GM21447 (cell line): ENCODE data around the gene CCDC92.
"Not testable (repeated sequence)": the region's sequence is repeated elsewhere in the genome, so short reads cannot be mapped to it uniquely, and the experiment has no call there.

Experiments
- ATAC-seq: cut with Tn5 transposase; IDR thresholded peaks from one replicate; pipeline ENCODE4 v1.9.1; 2021; ENCODE audit not compliant: unreplicated experiment

Gene CCDC92

DNA sequence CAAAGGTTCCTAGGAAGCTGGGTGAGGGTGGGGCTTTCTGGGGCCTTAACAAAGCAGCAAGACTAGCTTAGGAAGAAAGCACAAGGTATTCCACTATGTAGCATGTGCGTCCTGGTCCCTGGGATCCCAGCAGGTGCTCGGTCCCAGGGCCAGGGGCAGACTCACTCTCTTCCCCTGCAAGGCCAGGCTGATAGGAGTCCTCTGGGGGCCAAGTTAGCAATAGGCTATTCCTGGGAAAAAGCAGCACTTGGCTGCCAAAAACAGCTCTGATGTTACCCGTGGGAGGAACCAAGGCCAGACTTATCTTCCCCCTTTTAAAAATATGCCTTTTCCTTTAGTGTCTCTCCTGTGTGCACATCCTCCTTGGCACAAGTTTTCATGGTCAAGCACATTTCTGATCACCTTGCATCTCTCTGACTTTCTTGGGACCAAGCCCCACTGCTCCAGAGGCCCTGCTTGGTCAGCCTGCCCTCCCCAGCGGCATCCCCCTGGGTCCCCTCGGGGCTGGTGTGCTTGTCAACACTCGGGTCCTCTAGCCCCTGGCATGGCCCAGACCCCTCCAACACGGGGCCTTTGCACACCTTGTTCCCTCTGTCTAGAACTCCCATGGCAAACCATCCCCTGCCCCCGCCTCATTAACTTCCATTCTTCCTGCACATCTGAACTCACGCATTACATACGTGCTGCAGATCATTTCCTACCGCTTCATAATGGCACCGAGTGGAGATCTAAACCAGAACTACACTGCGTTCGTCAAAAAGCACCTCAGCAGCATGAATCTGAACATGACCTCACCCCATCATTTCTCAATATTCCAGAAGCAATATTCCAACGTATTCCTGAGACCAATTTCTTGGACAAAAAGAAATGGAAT, 21.9 kb downstream of the CCDC92 start:
- no peak for ATAC-seq

DNA sequence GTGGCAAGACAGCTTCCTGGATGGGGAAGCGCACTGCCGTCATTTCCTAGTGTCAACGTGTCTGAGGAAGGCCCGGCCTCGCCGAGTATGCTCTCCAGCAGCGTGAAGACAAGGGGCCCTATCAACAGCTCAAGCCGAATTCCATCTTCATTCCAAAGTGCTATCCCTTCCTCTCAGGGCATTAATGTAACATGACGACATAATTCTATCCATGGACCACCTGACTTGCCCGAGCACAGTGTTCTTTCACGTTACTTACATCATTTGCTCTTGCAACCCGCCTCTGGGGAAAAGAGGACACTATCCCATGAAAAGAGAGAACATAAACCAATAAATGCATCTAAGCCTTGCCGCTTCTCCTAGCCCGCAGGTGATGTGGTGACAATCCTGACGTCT, 22.9 kb downstream of the CCDC92 start:
- ATAC-seq, result no peak

DNA sequence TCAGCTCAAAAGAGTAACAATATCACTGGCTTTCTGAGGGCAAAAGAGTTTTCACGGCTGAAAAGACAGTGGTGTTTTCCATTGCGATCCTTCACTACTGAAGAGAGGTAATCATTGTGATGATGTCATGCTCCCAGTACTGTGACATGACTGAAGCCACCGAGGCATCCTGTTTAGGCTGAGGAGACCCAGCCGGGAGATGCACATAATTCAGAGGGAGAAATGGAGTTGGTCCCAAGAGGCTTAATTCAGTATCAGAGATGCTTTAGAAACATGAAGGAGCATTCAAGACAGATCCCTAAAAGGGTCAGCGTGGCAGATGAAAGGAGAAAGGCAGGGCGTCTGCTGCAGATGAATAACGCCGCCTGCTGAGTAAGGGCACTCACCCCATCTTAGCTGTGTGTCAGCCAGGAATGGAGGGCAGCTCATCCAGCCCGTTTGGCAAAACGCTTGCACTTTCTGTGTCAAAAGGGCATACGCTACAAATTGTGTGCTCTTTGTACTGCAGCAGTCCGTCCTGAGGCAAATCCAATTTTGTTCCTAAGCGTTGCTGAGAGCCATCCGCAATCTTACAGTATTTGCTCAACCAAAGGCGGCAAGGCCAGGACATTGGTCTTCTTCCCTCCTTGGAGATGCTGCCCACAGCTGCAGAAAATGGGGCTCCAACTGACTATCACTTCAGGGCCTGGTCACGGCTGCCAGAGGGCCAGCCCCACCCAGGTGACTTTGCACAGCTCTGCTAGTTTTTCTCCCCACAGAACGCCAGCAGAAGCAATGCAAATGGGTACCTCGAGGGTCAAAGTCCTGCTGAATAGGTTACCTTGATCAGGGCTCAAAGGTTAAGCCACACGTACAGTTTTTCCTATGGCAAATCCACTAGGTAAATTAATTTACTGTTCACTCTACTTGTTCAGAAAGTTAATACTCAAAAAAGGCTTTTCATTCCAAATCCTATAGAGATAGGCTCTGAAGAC, 23.5 kb downstream of the CCDC92 start:
- no peak for ATAC-seq

DNA sequence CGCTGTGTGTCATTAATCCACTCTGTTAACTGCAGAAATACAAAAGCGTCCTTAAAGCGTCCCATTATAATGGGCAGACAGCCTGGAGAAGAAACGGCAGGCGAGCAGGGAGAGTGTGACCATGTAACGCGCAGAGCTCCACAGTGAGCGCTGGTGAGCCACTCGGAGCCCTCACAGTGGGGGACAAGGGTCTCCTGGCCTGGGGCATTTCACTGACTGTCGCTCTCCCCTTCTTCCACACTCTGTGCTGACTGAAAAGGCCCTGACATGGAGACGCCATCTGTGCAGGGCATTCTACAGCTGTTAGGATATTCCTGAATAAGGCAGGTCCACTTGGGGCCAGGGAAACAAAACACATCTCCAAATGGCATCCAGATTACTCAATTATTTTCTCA, 24.2 kb downstream of the CCDC92 start:
- ATAC-seq, result no peak

DNA sequence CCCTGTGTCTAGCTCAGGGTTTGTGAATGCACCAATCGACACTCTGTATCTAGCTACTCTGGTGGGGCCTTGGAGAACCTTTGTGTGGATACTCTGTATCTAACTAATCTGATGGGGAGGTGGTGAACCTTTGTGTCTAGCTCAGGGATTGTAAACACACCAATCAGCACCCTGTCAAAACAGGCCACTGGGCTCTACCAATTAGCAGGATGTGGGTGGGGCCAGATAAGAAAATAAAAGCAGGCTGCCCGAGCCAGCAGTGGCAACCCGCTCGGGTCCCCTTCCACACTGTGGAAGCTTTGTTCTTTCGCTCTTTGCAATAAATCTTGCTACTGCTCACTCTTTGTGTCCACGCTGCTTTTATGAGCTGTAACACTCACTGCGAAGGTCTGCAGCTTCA, 25.1 kb downstream of the CCDC92 start:
- not testable (repeated sequence) for ATAC-seq

DNA sequence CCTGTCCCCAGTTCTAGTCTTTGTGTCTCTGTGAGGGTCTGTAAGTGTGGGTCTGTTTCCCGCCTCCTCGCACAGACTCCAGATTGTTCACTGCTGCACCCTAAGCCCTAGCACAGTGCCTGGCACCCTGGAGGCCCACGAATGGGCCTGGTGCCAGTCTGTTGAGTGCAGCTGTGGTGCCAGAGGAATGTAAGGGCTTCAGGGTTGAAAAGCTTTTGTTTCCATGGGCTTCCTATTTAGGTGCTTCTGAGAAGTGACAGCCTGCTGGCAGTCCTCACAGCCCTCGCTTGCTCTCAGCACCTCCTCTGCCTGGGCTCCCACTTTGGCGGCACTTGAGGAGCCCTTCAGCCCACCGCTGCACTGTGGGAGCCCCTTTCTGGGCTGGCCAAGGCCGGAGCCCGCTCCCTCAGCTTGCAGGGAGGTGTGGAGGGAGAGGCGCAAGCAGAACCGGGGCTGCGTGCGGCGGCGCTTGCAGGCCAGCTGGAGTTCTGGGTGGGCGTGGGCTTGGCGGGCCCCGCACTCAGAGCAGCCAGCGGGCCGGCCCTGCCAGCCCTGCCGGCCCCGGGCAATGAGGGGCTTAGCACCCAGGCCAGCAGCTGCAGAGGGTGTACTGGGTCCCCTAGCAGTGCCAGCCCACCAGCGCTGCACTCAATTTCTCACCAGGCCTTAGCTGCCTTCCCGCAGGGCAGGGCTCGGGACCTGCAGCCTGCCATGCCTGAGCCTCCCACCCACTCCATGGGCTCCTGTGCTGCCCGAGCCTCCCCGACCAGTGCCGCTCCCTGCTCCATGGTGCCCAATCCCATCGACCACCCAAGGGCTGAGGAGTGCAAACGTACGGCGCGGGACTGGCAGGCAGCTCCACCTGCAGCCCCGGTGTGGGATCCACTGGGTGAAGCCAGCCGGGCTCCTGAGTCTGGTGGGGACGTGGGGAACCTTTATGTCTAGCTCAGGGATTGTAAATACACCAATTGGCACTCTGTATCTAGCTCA, 25.8 kb downstream of the CCDC92 start:
- not testable (repeated sequence) for ATAC-seq

DNA sequence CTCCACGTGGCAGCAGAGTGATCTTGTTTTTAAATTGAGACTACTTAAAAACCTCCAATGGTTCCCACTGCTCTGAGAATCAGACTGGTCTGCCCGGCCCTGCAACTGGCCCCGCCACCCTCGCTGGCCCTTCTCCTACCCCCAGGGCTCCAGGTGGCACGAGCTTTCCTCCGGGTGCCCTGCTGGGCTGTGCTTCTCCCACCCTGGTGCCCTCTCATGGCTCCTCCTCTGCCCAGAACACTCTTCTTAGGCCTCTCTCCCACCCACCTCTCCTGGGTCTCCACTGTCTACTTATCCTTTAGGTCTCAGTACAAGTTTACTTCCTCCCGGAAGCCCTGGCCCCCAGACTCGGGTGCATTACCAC, 26.5 kb downstream of the CCDC92 start:
- ATAC-seq, result no peak

DNA sequence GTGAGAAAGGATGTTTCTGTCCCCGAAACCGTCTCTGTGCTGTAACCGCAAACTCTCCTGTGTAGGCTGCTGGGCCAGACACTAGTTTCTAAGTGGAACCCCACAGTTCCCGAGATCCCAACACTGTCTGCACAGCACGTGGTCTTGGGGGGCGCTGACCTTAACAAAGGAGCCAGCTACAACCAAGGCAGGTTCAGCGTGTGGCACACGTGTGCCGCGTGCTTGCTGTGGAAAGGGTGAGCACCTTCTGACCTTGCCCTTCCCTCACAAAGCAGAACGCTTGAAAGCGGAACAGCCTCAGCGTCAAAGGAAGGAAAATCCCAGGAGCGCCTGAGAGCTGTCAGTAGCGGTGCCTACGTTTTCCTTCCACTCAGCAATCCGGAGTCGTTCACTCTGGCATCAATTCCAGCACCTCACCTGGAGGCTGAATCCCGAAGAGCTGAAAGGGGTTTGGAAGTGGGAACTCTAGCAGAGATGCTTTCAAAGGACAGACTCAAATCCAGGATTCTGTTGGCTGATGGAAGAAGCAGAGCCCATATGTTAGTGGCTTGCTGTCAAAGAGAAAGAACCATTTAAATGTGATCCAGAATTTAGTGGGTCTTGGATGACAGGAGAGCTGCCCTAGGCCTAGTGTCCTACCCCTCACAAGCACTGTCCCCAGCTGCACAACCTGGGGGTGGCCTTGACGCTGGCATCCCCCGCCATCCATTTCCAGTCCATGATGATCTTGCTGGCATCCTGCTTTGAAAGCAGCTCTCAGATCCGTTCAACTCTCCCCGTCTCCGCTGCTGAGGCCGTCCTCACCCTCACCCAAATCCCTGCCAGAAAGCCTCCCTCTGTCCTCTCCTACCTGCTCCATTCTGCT, 27.1 kb downstream of the CCDC92 start:
- ATAC-seq, result no peak

DNA sequence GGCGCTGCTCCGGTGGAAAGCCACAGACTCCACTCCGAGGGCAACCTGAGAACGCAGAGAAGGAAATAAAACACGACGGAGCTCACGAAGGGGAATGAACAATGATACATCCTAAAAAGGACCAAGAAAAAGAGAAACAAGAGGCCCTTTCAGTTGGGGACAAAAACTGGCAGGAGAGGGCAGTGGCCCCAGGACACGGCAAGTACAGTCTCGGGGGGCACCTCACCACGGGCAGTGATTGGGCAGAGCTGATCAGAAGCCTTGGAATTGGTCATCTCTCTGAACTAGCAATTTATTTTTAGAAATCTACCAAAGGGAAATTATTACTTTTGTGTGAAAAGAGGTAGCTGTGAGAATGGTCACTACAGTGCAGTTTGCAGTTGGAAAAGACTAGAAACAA, 27.9 kb downstream of the CCDC92 start:
- ATAC-seq, result no peak

DNA sequence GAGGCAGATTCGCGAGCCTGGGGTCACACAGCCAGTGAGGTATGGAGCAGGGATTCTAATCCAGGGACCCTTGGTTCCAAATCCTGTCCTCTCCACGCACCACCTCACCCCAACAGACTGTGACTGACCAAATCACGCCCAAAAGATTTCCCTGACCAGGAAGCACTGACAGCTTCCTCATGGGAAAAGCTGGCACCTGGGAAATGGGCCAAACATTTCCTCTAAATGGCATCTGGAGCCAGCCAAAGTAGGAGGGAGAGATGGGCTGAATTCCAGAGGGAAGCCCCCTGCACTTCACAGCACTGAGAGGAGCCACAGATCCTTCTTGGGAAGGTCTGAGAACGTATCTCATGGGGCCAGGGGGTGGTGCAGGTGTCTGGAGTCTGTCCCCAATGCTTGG, 28.8 kb downstream of the CCDC92 start:
- ATAC-seq, result no peak

DNA sequence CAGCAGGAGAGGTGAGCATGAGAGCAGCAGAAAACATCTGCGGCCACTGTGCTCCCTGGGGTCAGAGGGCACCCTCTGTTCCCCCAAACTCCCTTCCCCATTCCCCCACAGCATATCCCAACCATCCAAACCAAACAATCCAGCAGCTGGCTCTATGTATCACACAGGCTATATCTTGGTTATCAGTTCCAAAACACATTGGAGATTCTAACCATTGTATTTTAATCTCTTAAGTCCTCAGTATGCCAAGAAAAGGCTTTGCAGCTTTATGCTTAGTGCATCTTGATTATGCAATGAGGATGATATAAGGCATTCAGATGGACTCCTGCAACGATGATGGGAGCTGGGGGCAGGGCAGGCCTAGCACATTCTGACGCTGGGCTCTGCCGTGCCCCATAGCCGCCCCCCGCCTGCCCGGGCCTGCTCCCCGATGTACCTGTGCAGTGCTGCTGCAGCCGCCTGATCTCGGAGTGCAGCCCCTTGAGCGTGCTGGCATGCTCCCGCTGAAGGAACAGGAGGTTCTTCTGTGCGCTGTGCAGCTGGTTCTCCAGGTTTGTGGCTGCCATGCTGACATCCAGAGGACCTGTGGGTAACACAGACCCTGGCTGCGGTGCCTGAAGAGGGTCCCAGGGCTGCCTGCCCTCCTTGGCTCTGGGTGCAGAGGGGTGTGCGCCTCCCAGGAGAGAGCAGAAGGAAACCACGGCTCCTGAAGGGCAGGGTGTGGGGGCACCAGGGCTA, 29.6 kb downstream of the CCDC92 start:
- ATAC-seq, result no peak

DNA sequence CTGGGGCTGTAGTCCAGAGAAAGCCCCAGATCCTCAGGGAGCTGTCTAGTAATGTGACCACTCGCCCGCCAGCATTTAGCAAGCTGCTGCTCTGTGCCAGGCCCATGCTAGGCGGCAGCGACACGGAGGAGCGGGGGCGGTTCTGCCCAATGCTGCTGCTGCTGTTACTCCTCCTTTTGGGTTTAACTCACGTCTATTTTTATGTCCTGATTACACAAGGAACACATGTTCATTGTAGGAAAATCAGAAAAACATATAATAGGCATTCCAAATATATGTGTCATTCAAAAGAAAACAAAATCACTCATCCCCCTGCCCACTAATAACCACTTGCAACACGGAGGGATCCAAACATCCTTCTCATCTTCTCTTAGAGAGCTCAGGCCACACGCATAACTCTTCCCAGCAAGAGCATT, 30.4 kb downstream of the CCDC92 start:
- ATAC-seq, result no peak

DNA sequence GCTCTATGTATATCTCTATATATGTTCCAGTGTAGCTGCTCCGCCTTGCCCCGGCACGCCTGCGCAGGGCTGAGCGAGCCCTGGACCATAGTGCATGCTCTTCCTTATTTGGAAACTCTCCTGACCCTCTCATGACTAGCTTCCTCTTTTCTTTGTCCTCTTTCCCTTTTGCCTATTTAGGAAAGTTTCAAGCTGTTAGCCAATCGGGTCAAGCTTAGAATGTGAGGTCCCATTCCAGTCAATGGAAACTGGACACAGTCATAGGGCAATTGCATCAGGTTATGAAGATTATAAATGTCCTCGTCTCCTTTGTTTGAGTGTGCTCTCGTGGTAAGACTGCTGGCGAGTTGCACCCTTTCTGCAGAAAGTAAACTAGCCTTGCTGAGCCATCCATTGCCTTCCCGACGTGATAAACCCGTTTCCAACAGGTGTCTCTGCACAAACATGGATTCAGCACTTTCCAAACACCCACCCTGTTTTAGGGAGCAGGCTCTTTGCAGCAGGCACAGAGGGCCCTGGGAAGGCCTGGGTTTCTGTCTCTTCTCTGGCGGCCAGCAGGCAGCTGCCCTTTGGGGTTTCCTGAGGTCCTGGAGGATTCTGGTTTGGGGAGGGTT, 30.9 kb downstream of the CCDC92 start:
- no peak for ATAC-seq

DNA sequence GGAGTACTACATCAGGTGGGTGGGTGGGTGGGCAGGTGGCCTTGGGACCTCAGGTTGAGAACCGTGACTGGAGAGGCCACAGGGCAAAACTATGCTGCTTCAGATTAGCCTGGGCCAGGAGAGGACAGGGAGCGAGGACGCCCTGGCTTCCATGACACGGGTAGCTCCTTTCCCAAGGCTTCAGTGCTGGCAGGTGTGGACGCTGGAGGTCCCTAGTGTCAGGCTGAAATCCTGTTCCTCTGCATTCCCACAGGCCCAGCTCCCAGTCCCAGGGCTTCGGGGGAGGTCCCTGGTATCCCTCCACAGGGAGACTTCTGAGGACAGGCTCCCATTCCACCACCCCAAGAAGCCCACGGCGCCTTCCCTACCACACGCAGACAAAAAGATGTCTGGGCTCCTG, 31.6 kb downstream of the CCDC92 start:
- ATAC-seq, result no peak

DNA sequence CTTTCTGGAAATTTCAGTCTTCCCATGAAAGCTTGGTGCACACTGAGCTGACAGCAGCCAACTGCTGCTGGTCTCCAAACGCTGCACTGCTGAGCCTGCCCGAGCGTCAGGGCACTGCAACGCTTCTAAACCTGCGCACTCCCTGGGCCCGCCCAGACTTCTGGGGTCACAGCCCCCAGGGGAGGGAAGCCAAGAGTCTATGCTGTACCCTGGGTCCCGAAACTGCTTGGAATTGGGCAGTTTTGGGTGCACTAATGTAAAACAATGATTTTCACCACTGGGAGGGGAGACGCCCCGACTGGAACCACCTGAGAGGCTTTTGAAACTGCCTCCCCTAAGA, 32.0 kb downstream of the CCDC92 start:
- ATAC-seq, result no peak

DNA sequence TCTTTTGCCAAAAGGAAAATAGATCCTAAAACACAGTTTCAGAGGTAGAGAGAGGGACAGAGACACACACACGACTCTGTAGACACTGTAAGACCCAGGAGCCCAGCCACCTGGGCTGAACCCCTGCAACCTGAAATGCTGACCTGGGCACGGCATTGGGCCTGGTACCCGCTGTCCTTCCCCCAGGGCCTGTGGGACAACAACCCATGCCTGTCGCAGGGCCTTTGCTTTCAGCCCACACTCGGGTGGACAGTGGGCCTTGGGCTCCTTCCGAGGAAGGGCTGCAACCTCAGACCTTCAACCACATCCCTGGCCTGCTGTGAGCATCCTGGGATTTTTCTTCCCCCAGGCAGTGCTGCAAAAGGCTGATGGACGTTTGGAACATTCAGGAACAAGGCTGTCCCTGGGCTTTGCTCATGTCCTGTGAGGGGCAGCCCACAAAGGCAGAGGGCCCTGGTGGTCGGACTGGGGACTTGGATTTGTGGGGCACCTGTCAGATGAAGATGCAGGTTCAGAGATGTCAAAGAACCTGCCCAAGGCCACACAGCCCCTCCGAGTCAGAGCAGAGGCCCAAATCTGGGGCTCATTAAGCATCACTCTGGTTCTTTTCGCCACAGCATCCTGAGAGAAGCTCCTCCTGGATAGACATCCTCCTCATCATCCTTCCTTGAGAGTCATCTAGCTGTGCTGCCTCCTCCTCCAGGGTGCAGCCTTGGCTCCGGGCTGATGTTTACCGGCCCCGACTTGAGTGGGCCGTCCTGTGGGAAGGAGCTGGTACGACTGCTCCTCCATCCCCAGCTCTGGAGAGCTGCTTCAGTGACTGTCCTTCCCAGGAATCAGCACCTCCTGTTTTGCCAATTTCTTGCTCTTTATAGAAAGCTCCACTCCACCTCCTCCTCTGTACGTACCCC, 32.7 kb downstream of the CCDC92 start:
- ATAC-seq, result no peak

DNA sequence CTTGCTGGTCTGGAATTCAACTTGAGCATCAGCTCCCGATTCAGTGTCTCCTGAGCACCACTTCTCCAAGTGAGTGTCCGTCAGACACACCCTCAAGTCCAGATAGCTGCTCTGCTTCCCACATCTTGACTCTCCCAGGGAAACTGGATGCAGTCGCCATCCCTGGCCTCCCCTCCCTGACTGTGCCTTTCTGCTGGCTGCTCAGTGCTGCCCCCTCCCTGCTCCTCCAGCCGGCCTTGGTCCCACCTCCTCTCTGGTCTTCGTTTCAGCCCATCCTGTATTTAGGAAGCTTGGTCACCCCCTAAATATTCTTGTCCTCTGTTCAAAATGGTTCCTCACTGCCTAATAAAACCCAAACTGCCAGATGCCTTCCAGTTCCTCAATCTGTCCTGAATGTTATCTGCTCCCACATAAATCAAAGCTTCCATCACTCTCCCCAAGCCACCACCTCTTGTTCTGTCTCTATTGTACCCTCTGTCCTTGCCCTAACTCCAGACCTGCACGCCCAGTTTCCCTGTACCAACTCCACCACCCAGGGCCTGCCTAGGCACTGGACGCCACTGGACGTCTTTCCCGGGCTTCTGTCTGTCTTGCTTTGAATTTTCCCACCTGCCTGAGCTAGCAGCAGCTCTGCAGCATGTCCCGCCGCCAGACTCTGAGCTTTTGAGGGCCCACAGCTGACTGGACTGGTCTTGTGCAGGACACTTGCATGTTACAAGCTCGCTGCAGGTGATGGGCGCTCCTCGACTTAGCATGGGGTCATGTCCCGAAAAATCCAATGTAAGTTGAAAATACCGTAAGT, 33.8 kb downstream of the CCDC92 start:
- ATAC-seq, result no peak
